ENCODE results near the gene ACE2. TPM values are rescaled to one million over a fixed set of nuclear protein-coding genes. Genes with fewer than 3 reads are reported as not detected.
A peak's percentile ranks its signal among the peaks of the same experiment; 100 is the strongest.

ACE2 gene
- total and polyA plus RNA-seq, 9 of the 15 experiments (the other 6 are each of a cell fraction or from before 2014, with no cell fraction given): 0.03 to 0.09 (median 0.07) TPM; not detected in 6

- TF ChIP-seq REST (IDR thresholded peaks at IDR 0.05; ENCODE audit: borderline replicate concordance): peak; percentile 25; the same call in 1 of the 2 replicates
- TF ChIP-seq REST (CRISPR knock-in tag; IDR thresholded peaks at IDR 0.05; ENCODE audit: low read depth): no peak
- no peak; the same call in 1 of the 2 replicates for TF ChIP-seq PHF8 (IDR thresholded peaks at IDR 0.05; ENCODE audit: borderline replicate concordance, low read length)
- peak; percentile 22 for TF ChIP-seq FOS (IDR thresholded peaks at IDR 0.05; ENCODE audit: extremely low read depth, insufficient read length)
- no peak for TF ChIP-seq JUND (IDR thresholded peaks at IDR 0.05; ENCODE audit: borderline replicate concordance, low read depth, low read length)
- TF ChIP-seq JUND (tag; IDR thresholded peaks at IDR 0.05; ENCODE audit: borderline replicate concordance, low read depth, low read length): peak; percentile 17; the same call in 1 of the 3 replicates
- TF ChIP-seq GABPA (tag; conservative IDR thresholded peaks at IDR 0.05; ENCODE audit: low read depth): no peak
- TF ChIP-seq PKNOX1 (IDR thresholded peaks at IDR 0.05): peak; percentile 93
- peak; percentile 93 for TF ChIP-seq USF2 (CRISPR knock-in tag; IDR thresholded peaks at IDR 0.05)
- TF ChIP-seq RBM25 (IDR thresholded peaks at IDR 0.05; ENCODE audit: low read depth, low read length, severe bottlenecking): peak; percentile 51
- 0 out of 4 replicates have a peak, but pooled peaks of 1 of the 2 experiments have one; percentile 21 for TF ChIP-seq MAZ (CRISPR knock-in tag; conservative IDR thresholded peaks at IDR 0.05 in 1 of 2, IDR thresholded peaks at IDR 0.05 in 1 of 2)
- TF ChIP-seq RBFOX2 (IDR thresholded peaks at IDR 0.05; ENCODE audit: low read depth, low read length): 0 out of 2 replicates have a peak, but pooled peaks have one; percentile 21
- TF ChIP-seq TAF1 (IDR thresholded peaks at IDR 0.05; ENCODE audit: control insufficient read depth, extremely low read depth, insufficient read depth, low read length, severe bottlenecking): peak; percentile 56
- TF ChIP-seq RAD51 (IDR thresholded peaks at IDR 0.05; ENCODE audit: borderline replicate concordance, low read depth): peak; percentile 86
- no peak for TF ChIP-seq ESRRB (CRISPR knock-in tag; IDR thresholded peaks at IDR 0.05; ENCODE audit: borderline replicate concordance)
- peak; percentile 67; the same call in 1 of the 2 replicates for TF ChIP-seq POLR2AphosphoS5 (IDR thresholded peaks at IDR 0.05; ENCODE audit: control insufficient read depth, insufficient read depth, low read depth, low read length)
- TF ChIP-seq PHB (CRISPR knock-in tag; IDR thresholded peaks at IDR 0.05): no peak
- peak; percentile 97 for TF ChIP-seq MEIS2 (IDR thresholded peaks at IDR 0.05; ENCODE audit: partially characterized antibody)
Observed at GRCh38 chrX:15530318-15530717, 70.4 kb downstream of the ACE2 start (continued).
